ENCODE results near the gene TMEM60.
A peak's percentile ranks its signal among the peaks of the same experiment; 100 is the strongest.
"Not testable (repeated sequence)": the region's sequence is repeated elsewhere in the genome, so short reads cannot be mapped to it uniquely, and the experiment has no call there.

Gene TMEM60, protein sequence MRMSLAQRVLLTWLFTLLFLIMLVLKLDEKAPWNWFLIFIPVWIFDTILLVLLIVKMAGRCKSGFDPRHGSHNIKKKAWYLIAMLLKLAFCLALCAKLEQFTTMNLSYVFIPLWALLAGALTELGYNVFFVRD

GRCh38 chr7:77798394-77799077, at the start of gene TMEM60, which contains the start of gene PHTF2:
TSS of gene TMEM60 (minus strand) at chr7:77798434. CDS start at chr7:77794373, 4,061 bp downstream.
TSS of gene PHTF2 (plus strand) at chr7:77798773.
- DNase-seq, result peak; percentile 96

- no peak for DNase-seq
Measured at GRCh38 chr7:77846317-77847092, 48.3 kb upstream of the TMEM60 start.

- no peak for DNase-seq
Measured at GRCh38 chr7:77843194-77843593, 45.0 kb upstream of the TMEM60 start.

- no peak for DNase-seq
Measured at GRCh38 chr7:77839919-77840318, 41.7 kb upstream of the TMEM60 start.

GRCh38 chr7:77838929-77839491, 40.8 kb upstream of the TMEM60 start:
- DNase-seq, result no peak

DNA sequence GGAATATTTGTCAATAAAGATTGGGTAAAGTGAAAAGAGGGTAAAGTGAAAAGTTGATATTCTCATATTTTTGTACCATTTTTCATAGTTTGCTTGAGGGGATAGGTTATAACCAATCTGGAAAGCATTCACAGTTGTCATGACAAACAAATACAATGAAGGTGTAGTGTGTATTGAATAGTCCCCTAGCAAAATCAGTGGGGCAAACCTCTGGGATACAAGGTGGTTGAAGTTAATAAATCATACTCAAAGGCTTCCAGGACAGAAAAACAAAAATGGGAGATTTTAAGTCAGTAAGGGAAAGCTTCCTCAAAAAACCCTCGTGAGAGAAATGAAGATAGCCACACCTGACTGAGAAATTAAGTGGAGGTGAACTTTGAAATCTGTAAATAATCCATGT, 39.7 kb upstream of the TMEM60 start:
- DNase-seq, result no peak

DNA sequence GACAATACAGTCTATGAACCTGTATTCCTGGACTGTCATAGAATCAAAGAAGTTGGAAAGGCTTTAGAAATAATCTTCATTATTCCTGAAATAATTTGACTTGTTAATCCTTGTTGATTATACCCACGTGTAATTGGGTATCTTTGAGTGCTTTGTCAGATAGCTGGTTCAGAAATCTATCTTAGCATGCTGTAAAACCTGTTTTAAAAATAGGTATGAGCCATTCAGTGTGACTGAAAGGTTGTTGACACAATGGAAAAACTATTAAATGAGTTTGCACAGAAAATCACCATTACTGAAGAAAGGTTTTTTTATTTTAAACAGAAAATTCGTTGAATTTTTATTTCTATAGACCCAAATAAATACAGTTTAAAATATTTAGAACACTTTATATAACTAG, 39.0 kb upstream of the TMEM60 start:
- no peak for DNase-seq

DNA sequence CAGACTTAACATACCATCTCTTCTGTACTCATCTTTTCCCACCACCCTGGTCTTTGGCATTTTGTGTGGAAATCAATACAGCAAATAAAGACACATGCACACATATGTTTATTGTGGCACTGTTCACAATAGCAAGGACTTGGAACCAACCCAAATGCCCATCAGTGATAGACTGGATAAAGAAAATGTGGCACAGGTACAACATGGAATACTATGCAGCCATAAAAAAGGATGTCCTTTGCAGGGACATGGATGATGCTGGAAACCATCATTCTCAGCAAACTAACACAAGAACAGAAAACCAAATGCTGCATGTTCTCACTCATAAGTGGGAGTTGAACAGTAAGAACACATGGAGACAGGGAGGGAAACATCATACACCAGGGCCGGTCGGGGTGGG, 38.2 kb upstream of the TMEM60 start:
- DNase-seq, result not testable (repeated sequence)

- DNase-seq, result no peak
Measured at GRCh38 chr7:77833136-77833535, 34.9 kb upstream of the TMEM60 start.

- no peak for DNase-seq
Measured at GRCh38 chr7:77831953-77832352, 33.7 kb upstream of the TMEM60 start.

DNA sequence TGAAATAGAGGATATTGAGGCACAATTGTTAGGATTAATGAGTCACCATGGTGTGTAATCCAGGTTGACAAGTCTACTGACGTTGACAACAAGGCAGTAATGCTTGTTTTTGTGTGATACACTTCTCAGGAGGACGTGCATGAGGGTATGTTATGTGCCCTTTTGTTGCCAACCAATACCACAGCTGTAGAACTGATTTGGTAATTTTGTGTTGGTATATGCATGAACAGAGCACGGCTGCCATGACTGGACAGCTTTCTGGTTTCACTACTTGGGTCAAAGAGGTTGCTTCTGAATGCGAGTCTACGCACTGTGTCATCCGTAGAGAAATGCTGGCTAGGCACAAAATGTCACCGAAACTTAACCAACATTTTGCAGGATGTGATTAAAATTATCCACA, 33.2 kb upstream of the TMEM60 start:
- no peak for DNase-seq

DNA sequence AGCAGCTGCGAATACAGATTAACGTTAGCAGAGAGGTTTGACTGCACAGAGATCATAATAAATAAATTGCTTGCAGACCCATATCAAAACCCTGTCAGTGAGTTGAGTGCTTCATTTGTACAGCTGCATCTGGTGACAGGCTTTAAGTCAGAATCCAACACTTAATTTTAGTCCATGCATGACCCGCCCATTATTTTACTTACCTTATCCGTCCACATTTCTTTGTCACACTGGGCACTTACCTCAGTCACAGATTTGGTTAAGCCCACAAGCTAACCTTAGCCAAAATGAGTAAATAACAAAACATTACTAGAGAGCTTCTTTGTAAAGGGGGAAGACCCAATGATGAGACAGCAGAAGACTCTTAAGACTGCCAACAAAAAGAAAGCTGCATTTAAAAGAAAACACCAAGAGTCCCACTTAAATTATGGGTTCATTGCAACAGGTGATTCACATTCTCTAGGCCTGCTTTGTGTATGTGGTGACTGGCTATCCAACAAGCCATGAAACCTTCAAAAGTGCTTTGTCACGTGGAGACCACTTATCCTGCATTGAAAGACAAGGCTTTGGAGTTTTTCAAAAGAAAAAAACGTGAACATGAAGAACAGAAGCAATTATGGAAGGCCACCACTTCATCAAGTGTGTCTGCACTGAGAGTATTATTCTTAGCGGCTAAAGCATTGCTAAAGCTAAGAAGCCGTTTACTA, 32.6 kb upstream of the TMEM60 start:
- no peak for DNase-seq

DNA sequence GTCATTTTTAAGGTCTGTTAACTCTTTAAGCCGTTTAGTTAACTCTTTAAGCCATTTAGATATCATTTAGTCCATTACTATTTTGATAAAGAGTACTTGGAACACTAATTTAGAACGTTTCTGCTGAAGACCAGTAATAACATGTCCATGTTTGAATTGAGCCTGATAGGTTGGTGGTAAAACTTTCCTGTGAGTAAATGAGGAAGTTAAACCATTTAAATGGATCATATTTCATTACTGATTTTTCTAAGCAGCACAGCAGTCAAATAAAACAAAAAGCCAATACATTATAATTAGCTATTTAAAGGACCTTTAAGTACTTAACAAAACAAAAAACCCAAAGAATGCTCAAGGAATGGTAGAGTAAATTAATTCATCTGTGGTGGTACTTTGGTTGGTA, 29.8 kb upstream of the TMEM60 start:
- no peak for DNase-seq

DNA sequence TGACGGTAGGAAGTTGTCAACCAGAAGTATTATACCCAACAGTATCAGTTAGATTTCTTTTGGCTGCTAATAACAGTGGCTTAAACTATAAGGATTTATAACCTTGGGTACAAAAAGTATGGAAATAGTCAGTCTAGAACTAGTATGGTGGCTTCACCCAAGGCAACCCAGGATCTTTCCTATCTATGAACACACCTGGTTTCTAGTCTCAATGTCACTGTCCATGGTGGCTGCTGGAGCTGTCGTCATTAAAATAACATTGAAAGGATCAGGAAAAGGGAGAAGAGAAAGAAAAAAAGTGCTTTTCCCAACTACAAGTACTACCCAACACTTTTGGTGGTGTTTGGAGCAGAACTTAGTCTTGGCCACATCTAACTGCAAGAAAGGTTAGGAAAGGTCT, 28.1 kb upstream of the TMEM60 start:
- DNase-seq, result no peak

GRCh38 chr7:77825131-77825530, 26.9 kb upstream of the TMEM60 start:
- DNase-seq, result no peak

GRCh38 chr7:77824636-77825035, 26.4 kb upstream of the TMEM60 start:
- DNase-seq, result no peak

GRCh38 chr7:77823787-77824186, 25.6 kb upstream of the TMEM60 start:
- DNase-seq, result no peak

GRCh38 chr7:77822269-77822668, 24.0 kb upstream of the TMEM60 start:
- DNase-seq, result no peak

- no peak for DNase-seq
Measured at GRCh38 chr7:77820967-77821366, 22.7 kb upstream of the TMEM60 start.

- DNase-seq, result no peak
Measured at GRCh38 chr7:77819021-77819420, 20.8 kb upstream of the TMEM60 start.

DNA sequence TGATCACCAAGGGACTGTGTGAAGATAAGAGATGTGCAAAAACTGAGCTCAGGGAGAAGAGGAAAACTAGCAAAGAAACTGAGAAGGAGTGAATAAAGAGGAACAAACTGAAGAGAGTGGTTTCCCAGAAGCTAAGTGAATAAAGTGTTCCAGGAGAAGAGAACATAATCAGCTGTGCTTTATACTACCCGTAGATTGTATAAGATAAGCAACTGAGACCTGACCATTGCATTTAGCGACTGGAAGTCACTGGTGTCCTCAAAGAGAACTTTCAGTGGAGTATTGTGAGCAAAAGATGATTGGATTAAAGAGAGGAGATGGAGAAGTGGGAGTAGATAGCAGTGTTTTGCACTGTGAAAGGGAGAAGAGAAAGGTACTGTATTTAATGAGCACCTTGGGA, 14.9 kb upstream of the TMEM60 start:
- DNase-seq, result no peak

DNA sequence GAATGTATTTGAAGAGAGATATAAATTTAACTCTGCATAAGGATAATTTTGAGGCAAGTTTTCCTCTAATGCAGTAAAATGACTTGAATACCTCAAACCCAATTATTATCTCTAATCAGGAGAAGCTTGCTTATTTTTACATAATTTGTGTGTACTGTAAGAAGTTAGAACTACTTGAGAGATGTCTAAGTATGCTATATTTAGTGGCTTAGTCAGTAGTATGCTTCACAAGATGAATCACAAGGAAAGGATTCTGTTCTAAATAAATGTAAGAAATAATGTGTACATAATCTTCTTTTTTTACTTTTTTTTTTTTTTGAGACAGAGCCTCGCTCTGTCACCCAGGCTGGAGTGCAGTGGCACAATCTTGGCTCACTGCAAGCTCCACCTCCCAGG, 14.1 kb upstream of the TMEM60 start:
- DNase-seq, result no peak

Measured in stimulated activated CD8-positive, alpha-beta memory T cell treated with anti-CD3 and anti-CD28 coated beads, Interleukin-4, amount 100 ng/mL, for 48 hours (primary cell).